Myometrial cell (primary cell): ENCODE data around the gene PCDHGB7. TPM values are rescaled to one million over a fixed set of nuclear protein-coding genes. Genes with fewer than 3 reads are reported as not detected.

Source experiments
- total RNA-seq: library from RNA; depleted of rRNA; stranded (reverse); fragments of >200 nt; gene quantifications from 2 replicates; pipeline ENCODE4 v1.2.3, GENCODE V29; 2015

Gene PCDHGB7
- total RNA-seq, 1 donor from 2014 or later, result 6.0 TPM

Other genes with a start within 250 kb of the PCDHGB7 start
- gene PCDHB7, start 245.0 kb upstream of the PCDHGB7 start, total RNA-seq, result under 0.01 and 1.4 TPM in 2 replicates
- gene PCDHB8, start 239.9 kb upstream of the PCDHGB7 start, total RNA-seq, result not detected in 2 replicates
- gene PCDHB16, start 235.3 kb upstream of the PCDHGB7 start, total RNA-seq, result under 0.01 TPM in 2 replicates
- 0.18 TPM in 1 of 2 replicates, not detected in the other for gene PCDHB9, start 230.5 kb upstream of the PCDHGB7 start, total RNA-seq
- gene PCDHB10, start 225.3 kb upstream of the PCDHGB7 start, total RNA-seq, result 0.58 TPM in 1 of 2 replicates, not detected in the other
- gene PCDHB11, start 218.1 kb upstream of the PCDHGB7 start, total RNA-seq, result not detected in 2 replicates
- not detected in 2 replicates for gene PCDHB12, start 209.0 kb upstream of the PCDHGB7 start, total RNA-seq
- under 0.01 TPM in 1 of 2 replicates, not detected in the other for gene PCDHB13, start 203.8 kb upstream of the PCDHGB7 start, total RNA-seq
- gene PCDHB14, start 194.3 kb upstream of the PCDHGB7 start, total RNA-seq, result under 0.01 and 1.7 TPM in 2 replicates
- 0.35 TPM in 1 of 2 replicates, not detected in the other for gene PCDHB15, start 172.3 kb upstream of the PCDHGB7 start, total RNA-seq
- gene SLC25A2, start 113.6 kb upstream of the PCDHGB7 start, total RNA-seq, result under 0.01 TPM in 1 of 2 replicates, not detected in the other
- 45.8 and 59.5 TPM in 2 replicates for gene TAF7, start 96.9 kb upstream of the PCDHGB7 start, total RNA-seq
- gene PCDHGA1, start 87.2 kb upstream of the PCDHGB7 start, total RNA-seq, result 0.29 TPM in 1 of 2 replicates, not detected in the other
- gene PCDHGA2, start 78.9 kb upstream of the PCDHGB7 start, total RNA-seq, result 0.53 and 1.4 TPM in 2 replicates
- gene PCDHGA3, start 73.8 kb upstream of the PCDHGB7 start, total RNA-seq, result 0.18 TPM in 1 of 2 replicates, not detected in the other
- 0.35 TPM in 1 of 2 replicates, not detected in the other for gene PCDHGB1, start 67.6 kb upstream of the PCDHGB7 start, total RNA-seq
- 0.58 and 2.1 TPM in 2 replicates for gene PCDHGA4, start 62.7 kb upstream of the PCDHGB7 start, total RNA-seq
- gene PCDHGB2, start 57.7 kb upstream of the PCDHGB7 start, total RNA-seq, result 0.53 and 0.86 TPM in 2 replicates
- gene PCDHGA5, start 53.5 kb upstream of the PCDHGB7 start, total RNA-seq, result 0.29 and 0.89 TPM in 2 replicates
- 0.58 and 0.71 TPM in 2 replicates for gene PCDHGB3, start 47.4 kb upstream of the PCDHGB7 start, total RNA-seq
- gene PCDHGA6, start 43.8 kb upstream of the PCDHGB7 start, total RNA-seq, result 0.86 and 1.4 TPM in 2 replicates
- 0.89 and 2.0 TPM in 2 replicates for gene PCDHGA7, start 34.9 kb upstream of the PCDHGB7 start, total RNA-seq
- 3.9 and 4.6 TPM in 2 replicates for gene PCDHGB4, start 30.0 kb upstream of the PCDHGB7 start, total RNA-seq
- 0.71 and 0.86 TPM in 2 replicates for gene PCDHGA8, start 25.0 kb upstream of the PCDHGB7 start, total RNA-seq
- gene PCDHGB5, start 19.7 kb upstream of the PCDHGB7 start, total RNA-seq, result 6.7 and 7.2 TPM in 2 replicates
- 0.86 and 1.9 TPM in 2 replicates for gene PCDHGA9, start 14.9 kb upstream of the PCDHGB7 start, total RNA-seq
- gene PCDHGB6, start 9.7 kb upstream of the PCDHGB7 start, total RNA-seq, result 0.29 and 0.89 TPM in 2 replicates
- 4.3 and 4.6 TPM in 2 replicates for gene PCDHGA10, start 4.7 kb upstream of the PCDHGB7 start, total RNA-seq
- gene PCDHGA11, start 3.4 kb downstream of the PCDHGB7 start, total RNA-seq, result 5.3 and 8.4 TPM in 2 replicates
- gene PCDHGA12, start 12.8 kb downstream of the PCDHGB7 start, total RNA-seq, result 14.9 and 15.6 TPM in 2 replicates
- 38.6 TPM in 2 replicates for gene PCDHGC3, start 58.3 kb downstream of the PCDHGB7 start, total RNA-seq
- under 0.01 and 0.58 TPM in 2 replicates for gene PCDHGC4, start 67.4 kb downstream of the PCDHGB7 start, total RNA-seq
- 0.71 and 1.2 TPM in 2 replicates for gene PCDHGC5, start 71.4 kb downstream of the PCDHGB7 start, total RNA-seq
- 36.6 and 46.8 TPM in 2 replicates for gene DIAPH1, start 201.3 kb downstream of the PCDHGB7 start, total RNA-seq
- 55.1 and 67.2 TPM in 2 replicates for gene HDAC3, start 219.2 kb downstream of the PCDHGB7 start, total RNA-seq
- 3.5 and 6.2 TPM in 2 replicates for gene RELL2, start 219.3 kb downstream of the PCDHGB7 start, total RNA-seq
- 23.6 and 32.6 TPM in 2 replicates for gene FCHSD1, start 233.7 kb downstream of the PCDHGB7 start, total RNA-seq